GM19438 (cell line): ENCODE data around the gene CNRIP1.
"Not testable (repeated sequence)": the region's sequence is repeated elsewhere in the genome, so short reads cannot be mapped to it uniquely, and the experiment has no call there.

Source experiments
- ATAC-seq: cut with Tn5 transposase; IDR thresholded peaks from one replicate; pipeline ENCODE4 v1.9.1; 2021; ENCODE audit warnings: low read depth; ENCODE audit not compliant: unreplicated experiment

Gene CNRIP1

GRCh38 chr2:68341062-68341329 lies 21.2 kb upstream of the CNRIP1 start:
- no peak for ATAC-seq

- ATAC-seq, result no peak
These were observed 20.7 kb upstream of the CNRIP1 start for GRCh38 chr2:68340226-68341061.

GRCh38 chr2:68336192-68336591 lies 16.4 kb upstream of the CNRIP1 start:
- no peak for ATAC-seq

- no peak for ATAC-seq
These were observed 14.2 kb upstream of the CNRIP1 start for GRCh38 chr2:68333931-68334330.

GRCh38 chr2:68333009-68333408 lies 13.3 kb upstream of the CNRIP1 start:
- no peak for ATAC-seq

- ATAC-seq, result no peak
These were observed 10.9 kb upstream of the CNRIP1 start for GRCh38 chr2:68330691-68331090.

- no peak for ATAC-seq
These were observed 9.2 kb upstream of the CNRIP1 start for GRCh38 chr2:68328901-68329300.

GRCh38 chr2:68325056-68325455 lies 5.3 kb upstream of the CNRIP1 start:
- ATAC-seq, result no peak

- no peak for ATAC-seq
These were observed 431 bp upstream of the CNRIP1 start for GRCh38 chr2:68320118-68320641.

GRCh38 chr2:68318914-68319397 lies 793 bp downstream of the CNRIP1 start:
- no peak for ATAC-seq

- ATAC-seq, result no peak
These were observed 1.5 kb downstream of the CNRIP1 start for GRCh38 chr2:68317971-68318913.

- no peak for ATAC-seq
These were observed 3.6 kb downstream of the CNRIP1 start for GRCh38 chr2:68316111-68316510.

- ATAC-seq, result no peak
These were observed 8.7 kb downstream of the CNRIP1 start for GRCh38 chr2:68311033-68311432.

- no peak for ATAC-seq
These were observed 10.3 kb downstream of the CNRIP1 start for GRCh38 chr2:68309426-68309825.

- not testable (repeated sequence) for ATAC-seq
These were observed 15.9 kb downstream of the CNRIP1 start for GRCh38 chr2:68303902-68304272.

- no peak for ATAC-seq
These were observed 16.5 kb downstream of the CNRIP1 start for GRCh38 chr2:68303033-68303901.

GRCh38 chr2:68302281-68302875 lies 17.4 kb downstream of the CNRIP1 start:
- no peak for ATAC-seq

GRCh38 chr2:68295516-68295915 lies 24.2 kb downstream of the CNRIP1 start:
- no peak for ATAC-seq

GRCh38 chr2:68294913-68295312 lies 24.8 kb downstream of the CNRIP1 start:
- ATAC-seq, result no peak

GRCh38 chr2:68294187-68294586 lies 25.6 kb downstream of the CNRIP1 start:
- no peak for ATAC-seq
